GM18870 (cell line): ENCODE data around the gene HDAC7.

Experiments used
- ATAC-seq: cut with Tn5 transposase; IDR thresholded peaks from one replicate; pipeline ENCODE4 v1.9.1; 2021; ENCODE audit warnings: moderate library complexity; ENCODE audit not compliant: unreplicated experiment

HDAC7 gene

DNA sequence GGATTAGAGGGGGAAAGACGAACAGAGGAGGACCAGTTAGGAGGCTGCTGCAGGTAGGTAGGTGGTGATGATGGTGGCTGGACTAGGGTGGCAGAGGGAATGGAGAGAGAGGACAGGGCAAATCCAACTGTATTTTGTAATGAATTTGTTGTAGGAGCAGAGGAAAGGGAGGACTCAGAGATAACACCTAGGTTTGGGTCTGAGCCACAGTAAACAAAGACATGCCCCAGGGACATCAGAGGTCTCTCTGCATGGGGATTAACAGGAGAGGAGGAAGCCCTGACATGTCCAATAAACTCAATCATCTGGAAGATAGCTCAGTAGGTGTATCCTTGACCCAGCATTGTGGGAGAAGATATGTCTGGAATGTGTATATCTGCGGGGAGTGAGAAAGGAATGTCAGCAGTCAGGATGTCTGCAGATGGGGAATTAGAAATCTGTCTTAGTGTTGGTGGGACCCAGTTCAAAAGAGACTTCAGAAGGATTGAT is 51.3 kb downstream of the HDAC7 start:
- ATAC-seq: no peak

DNA sequence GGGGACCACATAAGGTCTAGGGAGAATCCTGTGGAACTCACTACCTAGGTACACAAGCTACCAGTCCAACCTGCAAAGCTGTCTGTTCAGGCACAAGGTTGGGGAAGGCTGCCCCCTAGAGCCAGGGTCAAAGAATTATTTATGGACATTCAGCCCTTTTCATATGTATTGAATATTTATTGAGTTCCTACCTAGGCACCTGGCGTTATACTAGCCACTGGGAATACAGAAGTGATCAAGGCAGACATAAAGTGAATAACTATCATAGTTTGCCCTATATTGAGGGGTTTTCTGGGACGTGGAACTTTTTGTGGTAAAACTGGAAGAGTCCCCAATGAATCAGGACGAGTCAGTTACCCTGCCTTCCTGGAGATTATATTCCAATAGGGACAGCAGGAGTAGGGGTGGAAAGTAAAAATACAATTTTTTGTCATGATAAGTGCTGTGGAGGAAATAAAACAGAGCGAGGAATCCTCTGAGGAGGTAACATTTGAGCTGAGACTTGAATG is 52.4 kb downstream of the HDAC7 start:
- no peak for ATAC-seq

DNA sequence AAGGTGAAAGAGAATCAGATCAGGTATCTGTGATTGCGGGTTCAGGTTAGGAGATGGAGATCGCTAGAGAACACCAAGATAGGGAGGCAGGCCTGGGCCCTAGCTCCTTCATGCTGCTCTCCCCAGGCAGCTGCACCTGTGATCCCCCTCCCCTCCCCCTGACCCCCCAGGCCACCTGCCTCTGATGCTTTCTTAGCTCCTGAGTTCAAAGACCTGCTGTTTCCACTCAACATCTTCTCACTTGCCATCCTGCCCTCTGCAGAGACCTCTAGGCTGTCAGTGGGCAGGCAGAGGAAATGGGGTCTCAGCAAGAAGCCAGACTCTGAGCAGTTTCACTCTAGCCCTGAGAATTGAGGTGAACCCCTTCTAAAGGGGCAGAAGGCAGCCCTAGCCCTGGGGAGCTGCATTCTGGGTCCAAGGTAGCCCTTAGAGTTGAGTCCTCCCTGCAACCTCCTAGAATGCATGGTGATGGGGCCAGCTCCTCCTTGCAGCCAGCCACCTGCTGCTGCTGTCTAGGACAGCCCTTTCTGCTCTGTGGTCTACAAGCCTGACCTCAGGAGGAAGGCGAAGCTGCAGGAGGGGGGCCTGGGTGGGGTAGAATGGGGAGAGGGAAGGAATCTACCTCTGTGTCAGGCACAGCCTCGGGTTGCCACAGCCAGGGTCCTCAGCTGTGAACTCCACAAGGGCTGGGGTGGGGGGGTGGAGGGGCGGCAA is 53.0 kb downstream of the HDAC7 start:
- no peak for ATAC-seq

DNA sequence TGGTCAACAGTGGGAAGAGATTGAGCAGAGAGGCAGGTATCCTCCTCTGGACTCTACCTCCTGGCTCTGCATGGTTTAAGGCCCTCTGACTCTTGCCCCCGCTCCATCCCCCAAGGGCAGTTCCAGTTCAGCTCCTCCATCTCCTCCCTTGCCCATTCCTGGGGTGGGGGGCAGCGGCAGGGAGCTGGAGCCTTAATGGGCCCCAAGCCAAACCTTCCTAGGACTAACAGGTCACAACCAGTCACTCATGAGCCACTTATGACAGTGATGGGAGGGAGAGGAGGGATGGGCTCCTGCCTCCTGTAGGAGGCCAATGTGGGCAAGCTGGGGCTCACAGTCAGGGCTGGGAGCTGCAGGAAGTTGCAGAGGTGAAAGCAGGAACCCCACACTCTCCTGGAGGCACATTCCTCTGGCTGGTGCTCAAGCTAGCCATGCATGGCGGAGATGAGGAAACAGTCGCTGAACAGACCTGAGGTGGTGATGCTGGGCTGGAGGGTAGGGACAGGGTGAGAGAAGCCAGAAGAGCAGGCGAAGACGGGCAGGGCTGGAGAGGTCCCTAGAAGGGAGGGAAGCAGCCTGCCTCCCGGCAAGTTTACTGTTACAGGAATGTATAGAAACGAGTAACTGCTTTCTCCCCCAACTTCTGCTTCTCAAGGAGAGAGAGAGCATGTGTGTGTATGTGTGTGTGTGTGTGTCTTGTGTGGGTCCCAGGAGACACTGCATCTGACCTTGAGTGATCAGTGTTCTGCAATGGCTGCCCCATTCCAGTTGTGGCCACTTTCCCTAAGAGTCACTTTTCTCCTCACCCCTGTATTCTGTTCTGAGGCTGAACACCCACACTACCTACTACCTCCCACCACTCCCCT is 56.0 kb downstream of the HDAC7 start:
- no peak for ATAC-seq

DNA sequence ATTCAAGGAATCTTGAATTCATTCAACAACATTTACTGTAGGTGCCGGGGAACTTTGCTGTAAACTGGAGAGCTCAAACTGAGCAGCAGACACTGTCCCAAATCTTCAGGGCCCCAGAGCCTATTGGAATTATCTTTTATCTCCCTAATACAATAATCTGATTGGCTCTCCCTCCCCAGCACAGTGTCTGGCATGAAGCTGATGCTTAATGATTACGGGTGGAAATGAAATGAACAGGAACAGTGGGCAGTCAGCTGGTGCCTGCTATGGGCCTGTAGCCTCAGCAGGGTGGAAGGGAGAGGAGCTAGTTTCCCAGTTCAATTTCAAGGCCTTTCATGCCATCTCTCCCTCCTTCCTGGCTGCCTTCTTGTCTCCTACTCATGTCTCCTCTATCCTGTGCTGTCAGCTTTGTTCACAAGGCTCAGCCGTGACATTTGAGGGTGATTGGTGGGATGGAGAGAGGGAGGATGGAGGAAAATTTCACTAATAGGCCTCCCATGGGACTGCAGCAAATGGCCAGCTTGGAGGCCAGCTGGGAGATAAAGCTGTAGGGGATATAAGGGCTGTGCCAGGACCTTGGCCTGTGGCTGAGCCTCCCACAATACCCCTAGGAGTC is 56.7 kb downstream of the HDAC7 start:
- ATAC-seq: no peak

DNA sequence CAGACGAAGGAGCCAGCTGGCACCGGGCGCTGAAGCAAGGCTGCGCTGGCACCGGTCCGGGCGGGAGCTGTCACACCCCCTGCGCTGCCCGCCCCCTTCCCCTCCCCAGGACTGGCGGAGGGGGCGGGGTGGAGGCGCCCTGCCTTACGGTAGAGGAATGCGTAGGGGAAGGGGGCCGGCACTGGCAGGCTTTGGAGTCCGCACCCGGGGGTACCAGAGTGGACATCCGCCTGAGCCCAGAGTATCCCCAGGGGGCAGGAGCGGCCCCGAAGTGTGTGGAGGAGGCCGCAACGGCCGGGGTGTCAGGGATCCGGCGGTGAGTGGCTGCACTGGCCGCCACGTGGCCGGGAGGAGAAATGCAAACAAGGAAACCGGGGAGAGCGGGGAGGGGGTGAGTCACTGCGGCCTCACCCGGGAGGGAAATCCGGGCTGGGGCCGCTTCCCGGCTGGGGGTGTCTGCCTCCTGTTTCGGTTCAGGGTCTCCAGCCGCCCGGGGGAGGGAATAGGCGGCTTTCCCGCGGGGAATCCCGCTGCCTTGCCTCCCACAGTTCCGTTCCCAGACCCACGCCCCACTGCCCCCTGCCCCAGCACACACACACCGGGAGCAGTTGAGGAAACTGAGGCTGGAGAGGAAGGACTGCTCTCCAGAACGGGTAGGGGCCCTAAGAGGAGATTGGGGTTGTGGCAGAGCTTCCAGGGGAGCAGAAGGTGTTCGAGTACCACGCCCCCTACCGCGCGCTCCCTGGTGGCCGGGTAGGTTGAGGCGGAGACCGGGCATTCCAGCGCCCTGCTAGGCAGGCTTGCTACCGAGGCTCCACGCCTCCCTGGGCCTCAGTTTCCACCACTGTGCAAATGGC is 60.6 kb downstream of the HDAC7 start, which contains the start of gene RAPGEF3:
RAPGEF3 (minus strand) TSS at position 47 of the 857 bp plus-strand sequence. CDS start 324 bp downstream, outside the sequence.
- no peak for ATAC-seq

DNA sequence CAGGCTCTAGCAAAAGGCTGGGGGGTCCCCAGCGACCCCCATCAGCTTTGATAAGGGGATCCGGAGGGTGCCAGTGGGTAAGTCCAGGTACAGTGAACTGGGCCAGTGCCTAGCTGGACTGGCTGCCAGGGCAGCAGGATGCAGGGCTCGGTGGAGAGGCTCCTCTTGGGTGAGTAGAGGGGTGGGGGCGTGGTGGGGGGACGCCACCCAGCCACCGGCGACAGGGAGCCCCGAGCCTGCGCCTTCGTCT is 61.2 kb downstream of the HDAC7 start:
- no peak for ATAC-seq

DNA sequence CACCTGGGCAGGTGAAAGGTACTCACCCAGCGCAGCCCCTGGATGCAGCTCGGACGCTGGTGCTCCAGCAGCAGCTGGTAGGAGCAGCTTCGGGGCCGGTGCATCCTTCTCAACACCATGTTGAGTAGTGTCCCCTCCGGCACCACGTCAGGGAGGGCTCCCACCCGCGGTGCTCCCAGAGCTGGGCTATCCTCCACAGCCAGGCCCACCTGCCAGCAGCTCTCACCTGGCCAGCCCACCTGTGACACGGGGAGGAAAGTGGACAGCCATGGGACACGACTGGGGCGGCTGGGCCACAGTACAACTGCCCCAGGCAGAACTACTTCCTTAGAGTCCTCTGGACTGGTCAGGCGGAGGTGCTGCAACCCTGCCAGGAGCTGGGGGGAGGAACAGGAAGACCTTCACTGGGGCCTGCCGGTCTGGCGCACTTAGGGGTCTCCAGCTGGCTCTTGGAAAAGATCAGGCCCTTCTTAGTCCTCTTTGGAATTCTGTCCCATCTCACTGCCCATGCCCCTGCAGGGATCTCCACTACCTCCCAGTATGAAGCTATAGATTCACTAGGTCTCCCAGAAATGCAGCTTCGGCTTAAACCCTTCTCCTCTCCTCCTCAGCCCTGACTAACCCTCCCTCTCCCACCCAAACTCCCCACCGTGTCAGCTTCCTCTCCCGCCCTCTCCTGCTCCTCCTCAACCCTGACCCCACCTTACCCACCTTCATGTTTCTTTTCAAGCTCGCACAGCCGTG is 61.7 kb downstream of the HDAC7 start:
- ATAC-seq: no peak

DNA sequence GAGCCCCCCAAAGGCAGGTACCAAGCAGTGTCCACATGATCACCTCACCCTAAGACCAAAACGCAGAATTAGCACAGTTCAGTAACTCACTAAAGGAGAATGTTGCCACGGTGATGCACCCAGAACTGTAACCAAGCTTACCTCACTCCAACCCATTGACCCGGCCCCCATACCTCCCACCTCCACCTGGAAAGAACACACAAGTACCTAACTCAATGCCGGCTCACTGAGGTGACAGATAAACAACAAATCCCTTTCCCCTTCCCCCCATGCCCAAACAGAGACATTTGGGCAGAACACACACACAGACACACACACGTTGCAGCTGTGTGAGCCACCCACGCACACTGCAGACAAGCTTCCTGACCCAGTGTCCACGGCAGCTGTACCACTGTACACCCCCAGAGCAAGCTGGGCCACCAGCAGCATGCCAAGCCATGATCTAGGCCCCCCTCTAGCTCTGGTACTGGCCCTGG is 62.3 kb downstream of the HDAC7 start:
- no peak for ATAC-seq

DNA sequence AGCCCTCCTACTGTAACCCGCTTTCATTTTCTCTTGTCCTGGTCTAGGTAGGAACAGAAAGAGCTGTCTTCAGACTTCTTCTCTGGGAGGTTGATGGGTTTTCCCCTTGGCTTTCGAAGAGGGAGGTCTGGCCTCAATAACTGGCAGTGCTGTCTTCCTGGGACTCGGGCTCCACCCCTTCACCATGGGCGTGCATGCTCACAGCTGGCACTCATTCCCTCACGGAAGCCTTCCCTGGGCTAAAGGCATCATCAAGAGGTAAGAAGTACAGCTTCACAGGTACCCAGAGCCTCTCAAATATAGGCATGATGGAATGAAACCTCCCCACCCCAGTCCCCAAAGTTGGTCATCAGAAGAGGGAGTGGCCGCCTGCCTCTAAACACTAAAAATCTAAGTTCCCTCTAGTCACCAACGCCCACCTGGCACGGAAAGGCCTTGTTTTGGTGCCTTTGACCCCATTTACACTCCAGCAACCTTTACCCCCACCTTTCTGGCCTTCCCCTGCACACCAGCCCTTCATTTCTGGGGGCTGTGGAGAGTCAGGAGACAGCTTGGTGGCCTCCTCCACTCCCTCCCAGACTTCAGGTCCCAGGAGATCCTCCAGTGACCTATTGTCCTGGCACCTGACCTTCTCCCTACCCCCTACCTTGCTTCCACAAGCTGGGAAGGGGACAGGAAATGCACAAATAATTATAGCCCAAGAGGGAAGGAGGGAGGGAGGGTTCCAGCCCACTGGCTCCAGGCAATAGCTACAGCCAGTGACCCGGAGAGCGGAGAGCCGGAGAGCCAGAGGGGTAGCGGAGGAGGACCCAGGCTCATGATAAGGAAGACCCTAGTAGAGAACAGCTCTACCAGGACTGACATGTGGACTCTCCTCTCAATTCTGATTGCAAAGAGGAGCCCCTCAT is 63.8 kb downstream of the HDAC7 start:
- peak; percentile 82 for ATAC-seq

DNA sequence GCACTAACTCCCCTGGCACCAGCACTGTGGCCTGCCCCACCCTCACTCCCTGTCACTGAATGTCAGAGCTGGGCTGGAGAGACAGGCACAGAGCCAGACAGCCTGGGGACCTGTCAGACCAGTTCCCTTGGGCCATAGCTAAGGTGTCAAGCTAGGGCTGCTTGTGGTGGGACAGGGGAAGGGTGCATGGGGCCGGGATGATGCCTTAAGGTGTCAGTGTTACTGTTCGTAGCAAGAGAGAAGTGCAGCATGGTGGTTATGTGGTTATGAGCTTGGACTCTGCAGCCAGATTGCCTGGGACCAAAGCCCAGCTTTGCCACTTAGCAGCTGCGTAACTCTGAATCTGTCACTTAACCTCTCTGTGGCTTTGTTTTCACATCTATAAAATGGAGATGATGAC is 64.8 kb downstream of the HDAC7 start:
- no peak for ATAC-seq

DNA sequence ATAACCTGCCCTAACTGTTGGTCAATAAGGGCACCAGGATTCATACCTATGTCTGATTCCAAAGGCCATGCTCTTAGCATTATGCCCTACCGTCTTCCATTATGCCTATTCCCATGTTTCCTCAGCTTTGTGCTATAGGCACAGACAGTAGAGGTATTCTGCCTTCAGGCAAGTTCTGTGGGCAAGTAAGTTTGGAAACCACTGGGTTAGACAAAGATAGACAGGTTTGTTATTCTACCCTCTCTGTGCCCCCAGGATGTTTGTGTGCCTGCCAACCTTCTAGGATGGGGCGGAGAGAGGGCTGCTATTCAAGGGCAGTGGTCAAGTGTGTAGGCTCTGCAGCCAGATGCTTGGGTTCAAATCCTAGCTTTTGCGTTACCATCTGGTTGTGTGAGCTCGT is 65.6 kb downstream of the HDAC7 start:
- ATAC-seq: no peak

DNA sequence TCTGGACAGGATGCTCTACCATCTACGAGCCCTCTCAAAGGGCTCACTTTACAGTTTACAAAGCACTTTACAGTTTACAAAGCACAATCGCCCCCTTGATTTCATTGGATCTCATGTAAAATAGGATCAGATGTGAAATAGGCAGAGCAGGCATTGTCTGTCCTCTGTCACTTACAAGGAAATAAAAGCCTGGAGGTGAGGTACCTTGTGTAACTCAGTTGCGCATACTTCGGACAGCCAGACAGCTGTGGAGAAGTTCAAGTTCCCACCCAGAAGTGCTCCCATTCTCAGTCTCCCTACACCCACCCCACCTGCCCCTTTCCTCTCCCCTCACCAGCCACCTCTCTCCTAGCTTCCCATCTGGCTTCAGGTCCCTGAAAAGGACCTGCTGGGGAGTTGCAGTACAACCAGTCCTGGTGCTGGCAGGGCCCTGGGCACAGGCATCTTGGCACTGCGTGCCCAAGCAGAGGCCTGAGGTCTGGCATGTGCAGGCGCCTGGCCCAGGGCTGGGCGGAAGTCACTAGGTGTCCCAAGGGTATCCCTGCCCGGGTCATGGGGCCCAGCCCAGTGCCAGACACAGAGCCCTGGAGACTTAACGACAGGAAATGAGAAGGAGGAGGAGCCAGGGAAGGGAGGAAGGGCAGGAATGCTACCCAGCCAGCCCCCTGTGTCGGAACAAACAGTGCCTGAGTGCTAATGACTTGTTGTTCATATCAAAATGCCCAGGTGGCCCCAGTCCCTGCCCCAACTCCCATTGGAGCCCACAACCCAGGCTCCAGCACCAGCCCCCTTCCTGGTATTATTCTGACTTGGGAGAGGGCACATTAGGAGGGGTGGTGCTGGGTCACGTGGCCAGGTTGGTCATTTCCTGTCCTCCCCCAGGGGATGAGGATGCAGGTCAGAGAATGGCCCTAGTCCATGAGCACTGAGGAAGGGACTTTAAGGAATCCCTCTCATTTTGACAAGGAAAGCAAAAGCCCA is 66.4 kb downstream of the HDAC7 start:
- ATAC-seq: no peak

DNA sequence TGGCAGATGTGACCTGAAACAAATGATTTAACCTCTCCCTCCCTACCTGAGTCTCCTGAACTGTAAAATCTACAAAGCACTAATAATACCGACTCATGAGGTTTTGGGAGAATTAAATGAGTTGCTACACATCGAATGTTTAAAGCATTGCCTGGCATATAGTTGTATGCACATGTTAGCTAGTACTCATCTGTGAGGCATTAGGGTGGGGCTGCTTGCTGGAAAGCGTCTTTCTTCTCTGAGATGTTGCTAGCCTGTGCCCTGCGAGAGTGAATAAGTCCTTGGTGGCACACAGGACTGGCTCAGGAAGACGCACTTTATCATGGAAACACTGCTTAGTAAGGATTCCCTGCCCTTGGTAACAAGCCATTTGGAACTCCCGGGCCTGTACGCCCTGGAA is 67.2 kb downstream of the HDAC7 start:
- ATAC-seq: no peak

DNA sequence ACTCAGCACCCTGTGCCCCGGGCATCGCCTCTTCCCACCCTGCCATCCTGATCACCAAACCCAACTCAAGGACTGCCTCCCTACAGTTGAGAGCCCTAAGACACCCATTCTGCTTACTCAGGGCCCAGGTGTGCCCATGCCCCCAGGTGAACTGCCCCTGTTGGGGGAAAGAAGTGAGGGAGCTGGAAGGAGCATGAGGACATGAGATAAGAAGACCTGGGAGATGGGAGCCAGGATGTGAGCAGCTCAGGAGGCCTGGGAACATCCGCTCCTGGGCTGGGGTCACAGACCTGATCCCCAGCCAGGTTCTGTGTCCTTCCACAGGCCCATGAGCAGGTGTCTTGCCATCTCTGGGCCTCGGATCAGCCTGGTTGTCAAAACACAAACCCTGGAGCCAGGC is 67.6 kb downstream of the HDAC7 start:
- ATAC-seq: no peak

DNA sequence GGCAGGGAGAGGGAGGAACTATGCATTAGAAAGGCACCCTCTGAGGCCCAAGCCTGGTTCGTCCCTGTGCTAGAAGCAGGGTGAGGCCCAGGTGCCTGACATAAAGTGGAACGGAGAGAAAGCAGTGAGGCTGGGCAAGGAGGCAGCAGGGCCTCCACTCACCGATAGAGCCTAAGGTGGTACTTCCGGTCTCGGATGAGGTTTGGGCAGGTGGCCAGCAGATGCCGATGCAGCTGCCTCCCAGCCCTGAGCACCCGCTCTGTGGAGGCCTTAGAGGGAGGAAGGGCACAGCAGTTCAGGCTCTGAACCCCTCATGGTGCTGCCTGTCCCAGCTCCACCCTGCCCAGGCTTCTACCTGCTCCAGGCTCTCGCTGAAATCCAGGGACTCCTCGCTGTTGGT is 68.1 kb downstream of the HDAC7 start:
- no peak for ATAC-seq

DNA sequence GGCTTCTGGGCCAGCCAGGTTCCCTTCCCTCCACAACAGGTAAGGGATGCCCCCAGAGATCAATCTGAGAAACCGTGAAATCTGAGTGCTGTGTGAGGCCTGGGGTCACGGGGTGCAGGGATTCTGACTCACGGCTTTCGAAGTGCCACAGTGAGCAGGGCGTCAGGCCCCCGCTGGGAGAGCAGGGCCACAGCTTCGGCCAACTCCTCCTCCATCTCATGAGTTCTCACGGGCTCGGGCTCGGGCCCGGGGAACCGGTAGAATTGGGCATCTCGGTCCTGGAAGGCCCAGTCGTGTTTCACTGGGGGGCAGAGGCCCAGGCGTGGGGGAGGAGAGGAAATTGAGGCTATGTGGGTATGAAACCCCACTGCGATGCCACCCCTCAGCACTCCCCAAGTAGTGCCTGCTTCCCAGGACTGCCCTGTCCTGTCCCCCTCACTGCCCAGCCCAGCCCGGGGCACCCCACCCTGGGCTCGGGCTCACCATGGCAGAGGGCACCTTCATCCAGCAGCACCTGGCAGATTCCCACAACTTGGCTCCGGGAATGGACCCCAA is 68.7 kb downstream of the HDAC7 start:
- no peak for ATAC-seq
